EH (cell line): ENCODE results near the gene IL19.
"Not testable (repeated sequence)": the region's sequence is repeated elsewhere in the genome, so short reads cannot be mapped to it uniquely, and the experiment has no call there.

Experiments used
- DNase-seq: peaks from one replicate; pipeline ENCODE4 v3.0.0-alpha.2; 2015; ENCODE audit warnings: low read depth

The IL19 gene

DNA sequence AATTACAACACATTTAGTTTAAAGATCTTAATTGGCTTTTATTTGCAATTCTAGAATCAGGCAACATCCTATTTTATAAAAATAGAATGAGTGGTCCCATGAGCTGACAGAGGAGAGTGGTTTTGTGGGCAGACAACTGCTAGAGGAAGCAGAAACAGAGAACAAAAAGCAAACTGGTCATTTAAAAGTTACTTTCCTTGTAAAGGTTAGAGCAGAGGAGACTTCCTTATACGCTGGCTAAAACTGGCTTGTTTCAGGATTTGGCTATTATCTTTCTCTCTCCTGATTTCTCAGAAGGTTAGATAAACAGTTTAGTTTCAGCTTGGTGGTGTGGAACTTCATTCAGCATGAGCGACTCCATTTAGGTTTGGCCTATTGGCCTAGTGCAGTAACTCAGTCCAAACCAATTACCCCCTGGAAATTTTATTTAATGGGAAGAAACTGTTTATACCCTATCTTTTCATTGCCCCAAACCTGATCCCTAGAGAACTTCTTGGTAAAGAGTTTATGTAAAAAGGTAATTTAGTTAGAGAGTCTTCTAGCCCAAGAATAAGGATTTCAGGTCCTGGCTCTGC lies 62.6 kb downstream of the IL19 start:
- DNase-seq, result no peak

DNA sequence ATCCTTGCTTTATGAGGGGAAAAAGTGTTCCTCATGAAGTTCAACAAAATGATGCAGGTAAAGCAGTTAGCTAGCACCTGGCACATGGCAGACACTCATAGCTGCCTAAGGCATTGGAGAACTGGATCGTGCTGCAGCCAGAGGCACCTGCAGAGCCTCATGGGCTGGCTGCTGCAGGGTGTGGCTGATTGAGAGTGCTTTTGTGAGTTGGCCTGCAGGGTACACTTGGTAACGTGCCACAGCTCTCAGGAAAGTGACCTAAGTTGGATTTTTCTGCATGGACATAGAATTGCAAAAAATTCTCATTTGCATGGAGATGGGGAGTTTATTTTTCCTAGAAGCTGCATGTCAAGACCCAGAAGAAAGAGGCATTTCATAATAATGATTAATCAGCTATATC lies 63.2 kb downstream of the IL19 start:
- no peak for DNase-seq

DNA sequence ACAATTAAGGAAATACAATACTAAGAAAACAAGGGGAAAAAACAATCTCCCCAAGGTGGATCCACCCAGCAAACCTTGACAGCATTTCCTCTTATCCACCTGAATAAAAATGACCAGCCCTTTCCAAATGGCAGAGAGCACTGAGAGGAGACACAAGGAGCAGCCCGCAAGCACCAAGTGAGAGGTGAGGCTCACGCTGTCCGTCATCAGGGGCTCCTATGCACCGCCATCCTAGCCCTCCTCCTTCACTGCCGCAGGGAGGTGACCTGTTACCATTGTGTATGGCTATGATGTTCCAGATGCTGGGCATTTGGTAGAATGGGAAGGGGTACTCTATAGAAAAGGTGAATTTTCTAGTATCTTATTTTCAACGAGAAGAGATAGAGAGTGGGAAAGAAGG lies 63.6 kb downstream of the IL19 start:
- DNase-seq, result no peak

DNA sequence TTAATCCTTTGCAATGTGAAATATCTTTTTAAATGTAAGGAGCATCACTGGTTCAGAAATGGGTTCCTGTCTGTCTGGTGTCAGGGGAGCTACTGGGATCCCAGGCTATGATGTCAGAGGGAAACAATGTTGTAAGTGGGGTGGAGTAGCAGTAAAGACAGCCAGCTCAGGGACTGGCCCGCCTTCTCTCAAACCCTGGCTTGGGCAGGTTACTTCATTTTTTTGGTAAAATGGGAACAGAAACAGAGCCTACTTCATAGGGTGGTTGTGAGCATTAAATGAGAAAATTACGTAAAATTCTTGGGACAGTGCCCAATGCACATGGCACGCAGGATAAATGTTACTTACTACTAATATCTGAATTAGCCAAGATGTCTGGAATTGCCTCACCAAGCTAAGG lies 64.1 kb downstream of the IL19 start:
- peak; percentile 57 for DNase-seq

DNA sequence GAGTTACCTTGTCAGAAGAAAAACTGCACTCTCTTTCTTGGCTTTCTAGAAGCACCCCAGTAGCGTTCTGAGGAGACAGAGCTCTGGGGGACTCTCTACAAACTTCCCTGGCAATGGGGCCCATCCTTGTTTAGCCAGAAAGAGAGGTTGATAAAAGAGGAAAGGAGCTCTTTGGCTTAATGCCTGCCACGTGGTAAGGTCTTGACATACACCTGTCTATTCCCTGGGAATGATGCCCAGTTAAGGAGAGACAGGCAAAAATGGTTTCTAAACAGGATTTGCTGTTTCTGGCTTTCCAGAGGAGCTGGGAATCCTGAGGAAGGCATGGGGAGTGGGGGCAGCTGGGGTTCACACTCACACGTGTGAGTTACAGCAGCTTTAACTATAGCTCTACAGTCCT lies 64.6 kb downstream of the IL19 start:
- no peak for DNase-seq

DNA sequence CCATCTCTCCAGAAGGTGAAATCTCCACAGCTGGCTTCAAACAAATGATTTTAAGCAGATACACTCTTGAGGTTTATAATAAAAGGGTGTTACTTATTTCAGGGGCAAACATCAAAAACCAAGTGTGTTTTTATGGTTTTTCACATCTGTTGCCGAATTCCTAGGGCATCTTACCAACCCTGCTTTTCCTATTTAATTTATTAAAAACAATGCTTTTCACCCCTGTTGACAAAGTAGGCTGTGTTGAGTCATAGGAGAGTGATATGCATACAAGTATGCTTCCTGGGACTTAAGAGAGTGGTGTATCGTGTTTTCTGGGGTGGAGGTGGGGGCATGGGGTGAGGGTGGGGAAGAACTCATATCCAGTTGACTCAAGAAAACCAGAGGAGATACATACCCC lies 65.5 kb downstream of the IL19 start:
- DNase-seq, result peak; percentile 39

DNA sequence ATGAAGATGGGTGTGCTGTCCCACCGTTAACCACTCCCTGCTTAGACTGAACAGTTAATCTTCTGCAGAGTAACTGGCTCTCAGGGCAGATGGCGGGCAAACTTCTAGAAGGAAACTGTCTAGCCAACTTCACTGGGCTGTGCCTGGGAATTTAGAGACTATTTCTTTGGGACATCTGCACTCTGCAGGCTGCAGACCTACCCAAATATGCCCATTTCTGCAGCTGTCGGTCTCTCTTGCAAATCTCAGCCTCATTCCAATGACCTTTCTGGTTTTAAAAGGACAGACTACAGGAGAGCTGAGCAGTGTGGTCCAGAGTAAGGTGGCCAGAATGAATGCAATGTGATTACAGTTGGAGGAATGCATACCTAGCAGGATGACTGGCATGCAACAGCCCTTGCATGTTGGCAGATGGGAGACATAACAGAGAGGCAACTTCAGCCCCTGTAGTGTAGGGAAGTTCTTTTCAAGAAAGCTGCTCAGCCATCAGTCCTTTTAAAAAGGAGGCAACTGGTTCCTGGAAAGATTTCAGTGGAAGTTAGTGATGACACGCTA lies 68.5 kb downstream of the IL19 start:
- peak; percentile 50 for DNase-seq

DNA sequence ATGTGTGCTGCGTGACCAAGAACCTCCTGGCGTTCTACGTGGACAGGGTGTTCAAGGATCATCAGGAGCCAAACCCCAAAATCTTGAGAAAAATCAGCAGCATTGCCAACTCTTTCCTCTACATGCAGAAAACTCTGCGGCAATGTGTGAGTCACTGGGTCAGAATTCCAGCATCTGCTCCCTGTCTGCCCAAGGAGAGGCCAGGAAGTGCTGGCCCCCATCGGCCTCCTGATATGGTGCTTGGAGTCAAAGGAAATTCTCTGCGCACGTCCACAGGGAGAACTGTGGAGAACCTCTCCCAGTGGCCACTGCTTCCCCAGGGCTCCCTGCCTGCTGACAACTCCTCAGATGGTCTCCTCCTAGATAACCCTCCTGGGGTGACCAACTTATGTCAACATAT lies 69.3 kb downstream of the IL19 start:
- peak; percentile 94 for DNase-seq

DNA sequence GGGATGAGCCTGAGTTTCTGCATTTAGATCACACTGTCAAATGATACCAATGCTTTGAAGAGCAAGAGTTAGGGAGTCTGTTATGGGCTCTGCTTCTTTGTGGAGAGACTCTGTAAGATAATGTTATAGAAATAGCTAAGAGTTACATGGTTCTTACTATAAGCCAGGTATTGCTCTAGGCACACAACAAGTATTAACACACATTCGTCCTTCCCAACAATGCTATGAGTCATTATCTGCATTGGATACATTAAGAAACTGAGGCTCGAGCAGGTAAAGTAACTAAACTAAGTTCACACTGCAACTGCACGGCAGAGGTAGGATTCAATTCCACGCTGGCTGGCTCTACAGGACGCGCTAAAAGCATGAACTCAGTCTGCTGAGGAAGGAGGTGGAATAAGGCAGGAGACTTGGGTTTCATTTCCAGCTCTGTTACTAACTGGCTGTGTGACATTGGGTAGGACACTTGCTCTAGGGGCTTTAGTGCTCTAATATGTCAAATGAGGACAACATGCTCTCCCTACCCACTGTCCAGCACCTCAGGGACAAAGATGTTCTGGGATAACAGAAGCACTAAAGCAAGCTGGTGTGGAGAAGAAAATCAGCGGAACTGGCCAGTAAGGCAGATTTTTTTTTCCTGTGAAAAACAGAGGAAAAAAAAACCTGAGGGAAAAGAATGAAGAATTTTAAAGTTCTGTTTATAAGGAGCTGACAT lies 71.2 kb downstream of the IL19 start:
- no peak for DNase-seq

DNA sequence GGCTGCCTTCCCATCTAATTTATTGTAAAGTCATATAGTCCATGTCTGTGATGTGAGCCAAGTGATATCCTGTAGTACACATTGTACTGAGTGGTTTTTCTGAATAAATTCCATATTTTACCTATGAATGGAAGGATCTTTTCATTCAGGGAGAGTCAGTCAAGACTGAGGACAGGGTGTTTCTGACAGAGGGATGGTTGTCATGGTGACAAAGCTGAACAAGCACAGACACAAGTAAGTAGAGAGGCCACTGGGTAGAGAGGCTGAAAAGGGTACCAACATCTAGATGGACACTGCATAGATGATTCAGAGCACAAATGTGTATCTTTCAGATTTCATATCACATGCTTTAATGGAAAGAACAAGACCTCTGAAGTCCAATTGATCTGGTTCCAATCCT lies 72.3 kb downstream of the IL19 start:
- DNase-seq, result peak; percentile 18

DNA sequence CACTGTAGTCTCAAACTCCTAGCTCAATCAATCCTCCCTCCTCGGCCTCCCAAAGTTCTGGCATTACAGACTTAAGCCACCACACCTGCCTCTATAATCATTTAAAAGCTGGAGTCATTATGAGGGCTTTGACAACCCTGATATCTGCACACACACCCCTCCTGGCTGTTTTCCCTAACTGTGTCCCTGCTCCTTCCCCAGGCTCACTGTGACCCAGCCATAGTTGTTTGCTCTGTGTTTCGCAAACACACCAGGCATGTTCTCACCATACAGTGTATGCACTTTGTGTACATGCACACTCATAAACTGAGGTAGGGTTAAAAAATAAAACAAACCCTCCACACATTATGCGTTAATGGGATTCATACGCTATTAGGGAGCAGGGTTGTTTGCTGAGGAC lies 73.1 kb downstream of the IL19 start:
- no peak for DNase-seq

DNA sequence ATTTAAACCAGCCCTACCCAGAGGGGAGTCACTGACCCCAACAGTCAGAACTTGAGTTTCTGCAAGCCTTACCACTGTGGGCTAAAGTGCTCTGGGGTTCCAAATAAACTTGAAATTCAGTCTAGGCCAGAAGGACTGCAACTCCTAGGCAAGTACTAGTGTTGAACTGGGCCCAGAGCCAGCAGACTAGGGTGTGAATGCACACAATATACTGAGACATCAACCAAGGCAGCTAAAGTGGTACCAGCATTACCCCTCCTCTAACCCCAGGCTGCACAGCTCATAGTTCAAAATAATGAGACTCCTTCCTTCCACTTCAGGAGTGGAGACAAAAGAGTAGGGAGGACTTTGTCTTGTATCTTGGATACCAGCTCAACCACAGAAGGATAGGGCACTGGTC lies 75.9 kb downstream of the IL19 start:
- no peak for DNase-seq

DNA sequence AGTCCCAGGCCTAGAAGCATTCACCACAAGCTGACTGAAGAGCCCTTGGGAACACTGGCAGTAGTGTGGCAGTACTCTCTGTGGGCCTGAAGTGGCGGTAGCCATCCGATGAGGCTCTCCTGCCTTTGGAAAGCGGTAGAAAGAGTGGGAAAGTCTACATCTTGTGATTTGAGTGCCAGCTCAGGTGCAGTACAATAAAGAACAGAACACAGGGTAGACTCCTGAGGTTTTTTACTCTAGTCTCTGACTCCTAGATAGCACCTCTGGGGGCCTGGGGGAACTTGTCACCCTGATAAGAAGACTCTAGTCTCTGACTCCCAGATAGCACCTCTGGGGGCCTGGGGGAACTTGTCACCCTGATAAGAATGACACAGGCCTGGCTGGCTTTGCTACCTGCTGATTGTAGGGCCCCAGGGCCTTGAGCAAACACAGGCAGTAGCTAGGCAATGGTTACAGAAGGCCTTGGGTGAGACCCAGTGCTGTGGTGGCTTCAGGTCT lies 76.8 kb downstream of the IL19 start:
- no peak for DNase-seq

DNA sequence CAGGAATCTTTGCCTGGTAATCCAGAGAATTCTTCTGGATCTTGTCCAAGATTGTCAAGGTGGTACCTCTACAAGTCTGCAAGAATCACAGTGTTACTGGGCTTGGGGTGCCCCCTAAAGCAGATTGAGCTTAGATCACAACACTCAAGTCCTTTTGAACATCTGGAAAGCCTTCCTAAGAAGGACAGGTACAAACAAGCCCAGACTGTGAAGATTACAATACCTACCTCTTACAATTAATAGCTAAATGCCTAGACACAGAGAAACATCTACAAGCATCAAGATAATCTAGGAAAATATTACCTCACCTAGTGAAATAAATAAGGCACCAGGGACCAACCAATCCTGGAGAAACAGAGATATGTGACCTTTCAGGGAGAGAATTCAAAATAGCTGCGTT lies 77.4 kb downstream of the IL19 start:
- DNase-seq, result no peak

DNA sequence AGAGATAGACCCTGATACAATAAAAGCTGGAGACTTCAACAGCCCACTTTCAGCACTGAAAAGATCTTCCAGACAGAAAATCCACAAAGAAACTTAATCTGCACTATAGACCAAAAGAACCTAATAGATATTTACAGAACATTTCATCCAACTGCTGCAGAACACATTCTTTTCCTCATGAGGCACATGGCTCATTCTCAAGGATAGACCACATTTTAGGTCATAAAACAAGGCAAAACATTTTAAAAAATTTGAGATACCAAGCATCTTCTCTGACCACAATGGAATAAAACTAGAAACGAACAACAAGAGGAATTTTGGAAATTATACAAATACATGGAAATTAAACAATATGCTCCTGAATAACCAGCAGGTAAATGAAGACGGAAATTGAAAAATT lies 79.8 kb downstream of the IL19 start:
- DNase-seq, result peak; percentile 69

DNA sequence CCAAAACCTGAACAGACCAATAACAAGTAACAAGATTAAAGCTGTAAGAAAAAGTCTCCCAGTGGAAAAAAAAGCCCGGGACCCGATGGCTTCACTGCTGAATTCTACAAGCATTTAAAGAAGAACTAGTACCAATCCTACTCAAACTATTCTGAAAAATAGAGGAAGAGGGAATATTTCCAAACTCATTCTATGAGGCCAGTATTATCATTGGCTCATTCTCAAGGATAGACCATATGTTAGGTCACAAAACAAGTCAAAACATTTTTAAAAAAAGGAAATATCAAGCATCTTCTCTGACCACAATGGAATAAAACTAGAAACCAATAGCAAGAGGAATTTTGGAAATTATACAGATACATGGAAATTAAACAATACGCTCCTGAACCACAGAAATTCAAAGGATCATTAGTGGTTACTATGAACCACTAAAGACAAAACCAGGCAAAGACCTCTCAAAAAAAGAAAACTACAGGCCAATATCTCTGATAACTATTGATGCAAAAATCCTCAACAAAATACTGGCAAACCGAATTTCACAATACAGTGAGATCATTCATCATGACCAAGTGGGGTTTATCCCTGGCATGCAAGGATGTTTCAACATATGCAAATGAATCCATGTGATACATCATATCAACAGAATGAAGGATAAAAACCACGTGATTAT lies 80.9 kb downstream of the IL19 start:
- DNase-seq, result peak; percentile 77

DNA sequence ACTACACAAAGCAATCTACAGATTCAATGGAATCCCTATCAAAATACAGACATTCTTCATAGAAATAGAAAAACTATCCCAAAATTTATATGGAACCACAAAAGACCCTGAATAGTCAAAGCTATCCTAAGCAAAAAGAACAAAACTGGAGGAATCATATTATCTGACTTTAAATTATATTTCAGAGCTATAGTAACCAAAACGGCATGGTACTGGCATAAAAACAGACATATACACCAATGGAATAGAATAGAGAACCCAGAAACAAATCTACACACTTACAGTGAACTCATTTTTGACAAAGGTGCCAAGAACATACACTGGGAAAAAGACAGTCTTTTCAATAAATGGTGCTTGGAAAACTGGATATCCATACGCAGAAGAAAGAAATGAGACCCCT lies 82.1 kb downstream of the IL19 start:
- DNase-seq, result not testable (repeated sequence)

DNA sequence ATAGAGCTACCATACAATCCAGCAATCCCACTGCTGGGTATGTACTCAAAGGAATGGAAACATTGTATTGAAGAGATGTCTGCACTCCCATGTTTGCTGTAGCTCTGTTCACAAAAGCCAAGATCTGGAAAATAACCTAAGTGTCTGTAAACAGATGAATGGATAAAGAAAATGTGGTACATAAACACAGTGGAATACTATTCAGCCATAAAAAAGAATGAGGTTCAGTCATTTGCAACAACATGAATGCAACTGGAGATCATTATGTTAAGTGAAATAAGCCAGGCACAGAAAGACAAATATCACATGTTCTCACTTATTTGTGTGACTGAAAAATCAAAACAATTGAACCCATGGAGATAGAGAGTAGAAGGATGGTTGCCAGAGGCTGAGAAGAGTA lies 83.1 kb downstream of the IL19 start:
- not testable (repeated sequence) for DNase-seq

DNA sequence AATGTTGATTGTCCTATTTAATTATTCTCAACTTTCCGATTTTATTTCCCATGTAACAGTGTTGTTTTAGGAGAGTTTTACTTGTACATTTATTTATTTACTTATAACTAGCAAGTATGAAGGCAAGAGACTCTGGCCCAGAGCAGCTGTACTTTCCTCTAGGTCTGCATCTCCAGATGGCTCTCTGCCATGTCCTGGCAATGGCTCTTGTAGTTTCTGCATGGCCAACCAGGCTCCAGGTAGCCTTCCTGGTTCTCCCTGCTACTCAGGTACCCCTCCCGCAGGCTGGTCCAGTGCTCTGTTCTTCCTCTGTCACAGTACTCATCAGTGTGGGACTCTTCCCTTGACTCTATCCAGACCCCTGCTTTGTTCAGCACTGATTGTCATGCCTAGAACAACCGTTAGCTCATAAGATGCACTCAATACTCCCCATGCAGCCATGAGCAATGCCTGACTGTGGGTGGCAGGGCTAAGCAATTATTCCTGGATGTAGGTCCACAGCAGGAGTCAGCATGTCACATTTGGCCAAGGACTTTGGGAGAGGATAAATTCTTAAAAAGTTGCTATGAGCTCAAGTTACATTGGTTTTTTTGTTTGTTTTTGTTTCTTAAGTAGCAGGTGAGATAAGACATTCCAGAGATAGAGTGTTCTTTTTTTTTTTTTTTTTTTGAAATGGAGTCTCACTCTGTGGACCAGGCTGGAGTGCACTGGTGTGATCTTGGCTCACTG lies 84.0 kb downstream of the IL19 start:
- DNase-seq, result peak; percentile 33

DNA sequence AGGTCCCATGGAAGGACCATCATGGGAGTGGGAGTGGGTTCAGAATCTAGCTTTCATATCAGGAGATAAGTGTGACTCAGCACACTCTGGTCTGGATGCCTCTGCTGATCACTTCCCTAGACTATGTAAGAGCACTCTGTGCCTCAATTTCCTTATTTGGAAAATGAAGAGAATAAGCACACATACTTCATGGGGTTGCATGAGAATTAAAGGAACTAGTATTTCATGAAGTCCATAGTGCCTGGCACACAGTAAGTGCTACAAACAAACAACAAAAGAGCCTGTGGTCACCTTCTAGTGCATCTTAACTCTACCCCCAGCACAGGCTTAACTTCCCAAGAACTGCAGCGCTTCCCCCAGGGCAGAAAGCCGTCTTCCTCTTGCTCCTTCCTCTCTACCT lies 85.3 kb downstream of the IL19 start:
- peak; percentile 22 for DNase-seq

DNA sequence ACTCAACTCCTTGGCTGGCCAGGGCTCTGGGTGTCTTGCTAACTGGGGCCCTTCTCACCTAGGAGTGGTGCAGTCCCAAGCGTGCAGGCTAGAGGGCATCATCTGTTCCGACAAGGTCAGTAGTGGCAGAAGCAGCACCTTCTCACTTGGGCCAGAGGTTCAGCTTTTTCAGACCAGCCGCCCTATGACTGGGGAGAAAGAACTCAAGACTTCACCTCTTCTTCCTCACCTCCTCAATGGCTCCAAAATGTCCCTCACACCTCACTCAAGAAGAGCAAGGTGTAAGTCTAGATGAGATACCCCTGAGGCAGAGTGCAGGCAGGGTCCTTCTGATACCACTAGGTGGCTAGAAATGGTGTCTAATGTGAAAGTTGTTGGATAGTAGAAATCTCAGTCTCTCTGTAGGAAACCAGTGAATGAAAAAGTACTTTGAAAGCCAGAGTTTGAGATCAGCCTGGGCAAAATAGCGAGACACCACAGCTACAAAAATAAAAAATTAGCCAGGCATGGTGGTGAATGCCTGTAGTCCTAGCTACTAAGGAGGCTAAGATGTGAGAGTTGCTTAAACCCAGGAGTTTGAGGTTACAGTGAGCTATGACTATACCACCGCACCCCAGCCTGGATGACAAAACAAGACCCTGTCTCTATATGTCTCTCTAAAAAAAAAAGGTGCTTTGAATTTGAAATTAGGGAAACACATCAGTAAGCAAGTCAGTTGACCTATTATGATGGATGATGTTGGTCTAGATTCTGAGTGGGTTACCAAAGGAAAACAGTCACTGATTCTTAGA lies 86.3 kb downstream of the IL19 start:
- DNase-seq, result peak; percentile 19

DNA sequence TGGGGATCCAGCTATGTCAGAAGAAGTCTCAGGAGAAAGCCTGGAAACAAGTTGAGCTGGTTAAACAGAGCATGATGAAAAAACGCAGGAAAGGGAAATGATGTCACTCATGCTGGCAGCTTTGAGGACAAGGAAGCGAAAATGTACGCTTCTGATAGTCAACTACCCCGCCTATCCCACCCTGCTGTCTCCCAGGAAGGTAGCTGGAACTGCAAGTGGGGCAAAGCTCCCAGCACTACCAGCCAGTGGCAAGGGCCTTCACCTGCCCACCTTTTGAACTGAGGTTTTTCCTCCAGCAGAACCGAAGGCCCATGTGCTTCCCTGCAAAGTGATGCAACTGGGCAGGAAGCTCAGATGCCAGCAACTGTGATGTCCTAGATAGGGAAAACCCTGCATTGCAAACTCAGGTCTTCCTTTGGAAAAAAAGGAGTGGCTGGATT lies 88.5 kb downstream of the IL19 start:
- DNase-seq, result no peak
